NCI-H2196 treated with DMSO at 0.1 percent for 48 hours (cell line): ENCODE results near the gene ECE2.
A peak's percentile ranks its signal among the peaks of the same experiment; 100 is the strongest.
"Not testable (repeated sequence)": the region's sequence is repeated elsewhere in the genome, so short reads cannot be mapped to it uniquely, and the experiment has no call there.

Experiments
- DNase-seq: peaks from one replicate; lab custom pipeline; 2025; ENCODE audit not compliant: unreplicated experiment; lab: John Stamatoyannopoulos, UW

The ECE2 gene

GRCh38 chr3:184335661-184336546 is 60.1 kb downstream of the ECE2 start:
- DNase-seq: peak; percentile 89

GRCh38 chr3:184336547-184337398 is 61.0 kb downstream of the ECE2 start:
- DNase-seq: peak; percentile 87

GRCh38 chr3:184337399-184337714 is 61.5 kb downstream of the ECE2 start, which contains the start of gene FAM131A:
Gene FAM131A (plus strand): TSS chr3:184337600. CDS start chr3:184337631, 31 bp downstream.
- DNase-seq: no peak

- no peak for DNase-seq
These were observed 62.2 kb downstream of the ECE2 start for GRCh38 chr3:184337981-184338380.

- DNase-seq: peak; percentile 100
These were observed 62.7 kb downstream of the ECE2 start for GRCh38 chr3:184338511-184338945.

GRCh38 chr3:184339001-184339400 is 63.2 kb downstream of the ECE2 start:
- peak; percentile 76 for DNase-seq

GRCh38 chr3:184339451-184340135 is 63.8 kb downstream of the ECE2 start:
- DNase-seq: not testable (repeated sequence)

GRCh38 chr3:184341925-184342324 is 66.1 kb downstream of the ECE2 start:
- peak; percentile 100 for DNase-seq
